ENCODE results near the gene ITGA3.

ITGA3 gene

DNA sequence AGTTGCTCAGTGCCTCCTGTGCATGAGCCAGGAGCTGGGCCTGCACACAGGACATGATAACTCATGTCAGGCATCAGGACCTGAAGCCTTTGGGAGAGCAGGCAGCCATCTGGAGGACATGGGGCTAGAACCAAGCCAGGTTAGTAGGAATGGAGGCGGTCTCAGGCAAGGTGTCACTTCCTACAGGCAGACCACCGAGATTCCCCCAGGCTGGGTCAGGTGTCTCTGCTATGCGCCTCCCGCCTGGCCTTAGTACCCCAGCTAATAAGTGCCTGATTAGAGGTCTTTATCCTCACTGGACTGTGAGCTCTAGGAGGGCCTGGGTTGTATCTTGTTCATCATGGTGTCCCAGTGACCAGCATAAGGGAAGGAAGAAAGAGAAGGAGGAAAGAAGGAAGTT is 58.5 kb downstream of the ITGA3 start:
- H2BK120ac ChIP-seq (ENCODE audit: low read depth, low read length), result no peak overlapping the region
- no peak overlapping the region for H3K4ac ChIP-seq (ENCODE audit: low read depth, low read length)
- no peak overlapping the region for H3K4me3 ChIP-seq (ENCODE audit: low read length)
- H3K4me1 ChIP-seq (ENCODE audit: control insufficient read depth, low read depth, low read length), result peaks cover 2% of the 10 kb centered on the region
- no peak overlapping the region for H3K56ac ChIP-seq (ENCODE audit: low read length)
- H3K27ac ChIP-seq (ENCODE audit: low read depth, low read length), result no peak overlapping the region
- H4K8ac ChIP-seq (ENCODE audit: low read depth, low read length), result no peak overlapping the region
- H3K9ac ChIP-seq (ENCODE audit: low read length), result no peak overlapping the region
- no peaks in the 10 kb centered on the region for H3K79me2 ChIP-seq (ENCODE audit: control insufficient read depth, insufficient read depth, low read length)
- H2BK5ac ChIP-seq (ENCODE audit: low read length), result no peak overlapping the region
- H3K23ac ChIP-seq (ENCODE audit: low read length), result no peak overlapping the region
- H3K27me3 ChIP-seq (ENCODE audit: insufficient read depth, low read length, poor library complexity), result no peaks in the 10 kb centered on the region
- WGBS (ENCODE audit: extremely low coverage, insufficient coverage, low lambda C conversion rate), result no CpG with 5 or more reads among the region's 4 CpGs
- no peak for DNase-seq
- H3K18ac ChIP-seq (ENCODE audit: low read length), result no peak overlapping the region
- H2BK15ac ChIP-seq (replicated peaks; ENCODE audit: low read depth), result no peak overlapping the region
- H3K4me2 ChIP-seq (ENCODE audit: low read length), result no peak overlapping the region
- H3K36me3 ChIP-seq (ENCODE audit: control insufficient read depth, insufficient read depth, low read length), result no peaks in the 10 kb centered on the region
- H2AK5ac ChIP-seq (ENCODE audit: low read length), result no peak overlapping the region
- no peak overlapping the region for H4K5ac ChIP-seq (ENCODE audit: low read length)
- H3K79me1 ChIP-seq (ENCODE audit: low read length), result no peaks in the 10 kb centered on the region

DNA sequence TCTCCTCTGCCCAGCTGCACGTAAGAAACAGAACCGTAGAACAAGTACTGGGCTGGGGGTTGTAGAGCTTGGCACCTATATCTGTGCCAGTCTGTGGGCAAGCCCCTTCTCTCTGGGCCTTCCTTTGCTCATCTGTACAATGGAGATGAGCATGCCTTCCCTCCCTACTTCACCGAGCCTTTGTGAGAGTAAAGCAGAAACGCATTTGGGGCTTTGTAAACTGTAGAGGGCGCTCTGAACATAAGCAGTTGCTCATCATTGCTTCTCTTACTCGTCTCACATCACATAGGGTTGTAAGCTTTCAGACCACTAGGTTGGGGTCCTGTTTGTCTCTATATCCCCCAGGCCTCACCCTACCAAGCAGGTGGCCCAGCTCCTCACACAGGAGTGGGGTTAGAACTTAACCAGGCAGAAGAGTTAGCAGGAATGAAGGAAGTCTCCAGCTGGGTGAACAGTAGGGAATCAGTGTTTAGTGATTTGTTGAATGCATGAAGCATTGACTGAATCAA is 59.0 kb downstream of the ITGA3 start:
- H2BK120ac ChIP-seq (ENCODE audit: low read depth, low read length), result no peak overlapping the region
- H3K4me1 ChIP-seq (ENCODE audit: control insufficient read depth, low read depth, low read length), result peaks cover 2% of the 10 kb centered on the region
- no peak overlapping the region for H2BK5ac ChIP-seq (ENCODE audit: low read length)
- H3K79me1 ChIP-seq (ENCODE audit: low read length), result no peaks in the 10 kb centered on the region
- no CpG with 5 or more reads among the region's 6 CpGs for WGBS (ENCODE audit: extremely low coverage, insufficient coverage, low lambda C conversion rate)
- no peak overlapping the region for H3K18ac ChIP-seq (ENCODE audit: low read length)
- H3K56ac ChIP-seq (ENCODE audit: low read length), result no peak overlapping the region
- H3K36me3 ChIP-seq (ENCODE audit: control insufficient read depth, insufficient read depth, low read length), result no peaks in the 10 kb centered on the region
- H4K5ac ChIP-seq (ENCODE audit: low read length), result no peak overlapping the region
- no peak overlapping the region for H3K27ac ChIP-seq (ENCODE audit: low read depth, low read length)
- no peaks in the 10 kb centered on the region for H3K79me2 ChIP-seq (ENCODE audit: control insufficient read depth, insufficient read depth, low read length)
- H2AK5ac ChIP-seq (ENCODE audit: low read length), result no peak overlapping the region
- H3K27me3 ChIP-seq (ENCODE audit: insufficient read depth, low read length, poor library complexity), result no peaks in the 10 kb centered on the region
- no peak overlapping the region for H2BK15ac ChIP-seq (replicated peaks; ENCODE audit: low read depth)
- no peak overlapping the region for H3K4me3 ChIP-seq (ENCODE audit: low read length)
- no peak overlapping the region for H4K8ac ChIP-seq (ENCODE audit: low read depth, low read length)
- no peak overlapping the region for H3K4ac ChIP-seq (ENCODE audit: low read depth, low read length)
- H3K4me2 ChIP-seq (ENCODE audit: low read length), result no peak overlapping the region
- no peak overlapping the region for H3K9ac ChIP-seq (ENCODE audit: low read length)
- DNase-seq, result peak; percentile 89
- H3K23ac ChIP-seq (ENCODE audit: low read length), result no peak overlapping the region

DNA sequence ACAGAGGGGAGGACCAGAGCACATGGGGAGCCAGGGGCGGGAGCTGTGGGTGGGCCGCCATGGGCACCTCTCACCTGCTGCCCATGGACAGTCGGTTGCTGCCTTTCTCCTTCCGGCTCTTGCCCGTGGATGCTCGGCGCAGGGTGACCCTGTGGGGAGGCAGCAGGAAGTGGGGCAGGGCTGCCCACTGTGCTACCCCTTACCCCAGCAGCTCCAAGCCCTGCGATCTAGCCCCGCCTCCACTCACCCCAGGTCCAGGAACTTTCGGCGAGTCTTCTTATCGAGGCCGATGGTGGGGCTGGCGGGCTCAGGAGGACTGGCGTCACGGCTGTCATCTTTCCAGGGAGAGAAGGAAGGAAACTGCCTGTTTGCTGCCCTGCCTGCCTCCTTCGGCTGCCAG is 59.8 kb downstream of the ITGA3 start:
- WGBS (ENCODE audit: extremely low coverage, insufficient coverage, low lambda C conversion rate), result no CpG with 5 or more reads among the region's 17 CpGs
- no peak for DNase-seq

DNA sequence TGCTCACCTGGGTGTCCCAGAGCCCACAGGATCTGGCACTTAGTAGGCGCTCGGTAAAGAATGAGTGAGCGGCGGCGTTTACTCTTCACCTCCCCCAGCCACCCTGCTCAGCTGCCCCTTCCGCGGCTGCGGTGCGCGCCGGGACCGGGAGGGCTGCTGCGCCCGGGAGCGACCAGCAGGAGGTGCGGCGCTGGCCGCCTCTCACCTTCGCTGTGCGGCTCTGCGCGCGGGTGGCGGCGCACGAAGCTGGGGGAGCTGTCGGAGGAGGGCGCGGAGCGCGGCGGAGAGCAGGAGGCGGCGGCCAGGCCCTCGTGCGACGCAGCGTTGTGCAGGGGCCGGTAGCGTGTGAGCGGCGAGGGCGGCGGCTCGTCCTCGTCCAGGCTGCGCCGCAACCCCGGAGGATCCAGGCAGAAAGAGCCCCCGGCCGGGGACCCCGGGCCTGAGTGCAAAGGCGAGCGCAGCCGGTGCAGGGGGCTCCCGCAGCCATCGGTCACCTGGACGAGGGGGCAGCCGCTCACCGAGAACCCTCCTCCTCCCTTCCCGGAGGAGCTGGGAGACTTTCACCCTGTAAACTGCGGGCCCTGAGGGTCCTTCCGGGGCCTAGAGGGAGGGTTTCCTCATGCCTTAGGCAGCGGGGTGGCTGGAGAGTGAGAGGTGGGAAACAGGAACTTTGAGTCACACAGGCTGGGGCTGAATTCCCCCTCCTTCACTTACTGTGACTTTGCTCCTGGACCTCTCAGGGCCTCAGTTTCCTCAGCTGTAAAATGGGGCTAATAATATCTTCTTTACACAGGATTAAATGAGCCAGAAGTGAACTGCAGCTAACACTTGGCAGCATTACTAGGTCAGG is 61.5 kb downstream of the ITGA3 start:
- H2BK120ac ChIP-seq (ENCODE audit: low read depth, low read length), result peak overlapping the region; percentile 32
- H3K4me2 ChIP-seq (ENCODE audit: low read length), result peak overlapping the region; percentile 36
- H3K4me3 ChIP-seq (ENCODE audit: low read length), result no peak overlapping the region
- no peak overlapping the region for H4K5ac ChIP-seq (ENCODE audit: low read length)
- H3K4me1 ChIP-seq (ENCODE audit: control insufficient read depth, low read depth, low read length), result no peaks in the 10 kb centered on the region
- H3K36me3 ChIP-seq (ENCODE audit: control insufficient read depth, insufficient read depth, low read length), result no peaks in the 10 kb centered on the region
- H2BK15ac ChIP-seq (replicated peaks; ENCODE audit: low read depth), result no peak overlapping the region
- H3K79me1 ChIP-seq (ENCODE audit: low read length), result no peaks in the 10 kb centered on the region
- no peak overlapping the region for H2AK5ac ChIP-seq (ENCODE audit: low read length)
- H3K27me3 ChIP-seq (ENCODE audit: insufficient read depth, low read length, poor library complexity), result no peaks in the 10 kb centered on the region
- H3K18ac ChIP-seq (ENCODE audit: low read length), result peak overlapping the region; percentile 81
- H2BK5ac ChIP-seq (ENCODE audit: low read length), result no peak overlapping the region
- no peaks in the 10 kb centered on the region for H3K79me2 ChIP-seq (ENCODE audit: control insufficient read depth, insufficient read depth, low read length)
- peak; percentile 88 for DNase-seq
- no peak overlapping the region for H3K23ac ChIP-seq (ENCODE audit: low read length)
- peak overlapping the region; percentile 64 for H3K9ac ChIP-seq (ENCODE audit: low read length)
- peak overlapping the region; percentile 90 for H3K56ac ChIP-seq (ENCODE audit: low read length)
- peak overlapping the region; percentile 22 for H3K4ac ChIP-seq (ENCODE audit: low read depth, low read length)
- WGBS (ENCODE audit: extremely low coverage, insufficient coverage, low lambda C conversion rate), result no CpG with 5 or more reads among the region's 64 CpGs
- H3K27ac ChIP-seq (ENCODE audit: low read depth, low read length), result peak overlapping the region; percentile 41
- no peak overlapping the region for H4K8ac ChIP-seq (ENCODE audit: low read depth, low read length)

More for the DNA sequence above, 59.8 kb downstream of the ITGA3 start:
- H3K9ac ChIP-seq (ENCODE audit: low read length), result no peak overlapping the region
- H3K4me1 ChIP-seq (ENCODE audit: control insufficient read depth, low read depth, low read length), result peaks cover 2% of the 10 kb centered on the region
- H3K27me3 ChIP-seq (ENCODE audit: insufficient read depth, low read length, poor library complexity), result no peaks in the 10 kb centered on the region
- H3K79me2 ChIP-seq (ENCODE audit: control insufficient read depth, insufficient read depth, low read length), result no peaks in the 10 kb centered on the region
- H3K4ac ChIP-seq (ENCODE audit: low read depth, low read length), result no peak overlapping the region
- H4K8ac ChIP-seq (ENCODE audit: low read depth, low read length), result no peak overlapping the region
- no peaks in the 10 kb centered on the region for H3K36me3 ChIP-seq (ENCODE audit: control insufficient read depth, insufficient read depth, low read length)
- H2BK5ac ChIP-seq (ENCODE audit: low read length), result no peak overlapping the region
- no peak overlapping the region for H2BK15ac ChIP-seq (replicated peaks; ENCODE audit: low read depth)
- H3K56ac ChIP-seq (ENCODE audit: low read length), result no peak overlapping the region
- no peak overlapping the region for H3K18ac ChIP-seq (ENCODE audit: low read length)
- H3K79me1 ChIP-seq (ENCODE audit: low read length), result no peaks in the 10 kb centered on the region
- no peak overlapping the region for H3K4me2 ChIP-seq (ENCODE audit: low read length)
- no peak overlapping the region for H2AK5ac ChIP-seq (ENCODE audit: low read length)
- H3K23ac ChIP-seq (ENCODE audit: low read length), result no peak overlapping the region
- H3K4me3 ChIP-seq (ENCODE audit: low read length), result no peak overlapping the region
- H2BK120ac ChIP-seq (ENCODE audit: low read depth, low read length), result no peak overlapping the region
- H4K5ac ChIP-seq (ENCODE audit: low read length), result no peak overlapping the region
- H3K27ac ChIP-seq (ENCODE audit: low read depth, low read length), result no peak overlapping the region

DNA sequence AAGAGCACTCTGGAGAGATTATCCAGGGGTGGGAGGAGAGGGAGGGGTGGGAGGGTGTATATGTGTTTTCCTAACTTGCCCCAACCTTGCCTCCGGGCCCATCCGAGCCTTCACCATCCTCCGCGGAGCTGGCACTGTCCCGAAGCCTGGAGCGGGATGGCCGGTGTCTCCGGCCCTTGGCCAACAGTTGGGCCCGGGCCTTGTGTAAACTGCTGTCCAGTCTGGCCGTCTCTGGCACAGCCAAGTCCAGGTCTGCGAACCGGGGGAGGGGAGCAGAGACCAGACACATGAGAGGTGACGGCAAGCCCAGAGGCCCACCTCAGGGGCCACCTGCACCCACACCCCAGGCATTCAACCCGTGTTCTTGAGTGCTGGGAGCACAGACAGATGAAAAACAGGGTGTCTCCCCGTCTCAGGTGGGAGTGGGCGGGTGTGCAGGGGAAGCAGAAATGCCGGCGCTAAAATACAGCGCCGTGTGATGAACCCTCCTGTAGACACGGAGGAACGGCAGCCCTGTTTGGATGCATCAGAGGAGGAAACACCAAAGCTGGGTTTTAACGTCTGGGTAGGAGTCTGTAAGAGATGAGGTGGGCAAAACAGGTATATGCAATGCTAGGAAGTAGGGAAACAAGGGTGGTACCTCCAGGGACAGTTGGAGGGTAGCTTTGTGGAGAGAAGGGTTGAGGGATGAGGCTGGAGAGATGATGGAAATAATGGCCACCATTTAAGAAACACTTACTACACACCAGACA is 62.3 kb downstream of the ITGA3 start:
- Histone ChIP-seq H3K4ac (ENCODE audit: low read depth, low read length) (no peak overlapping the region), H2BK5ac (ENCODE audit: low read length) (no peak overlapping the region), H3K27me3 (ENCODE audit: insufficient read depth, low read length, poor library complexity) (no peaks in the 10 kb centered on the region), H3K18ac (ENCODE audit: low read length) (no peak overlapping the region), H3K9ac (ENCODE audit: low read length) (no peak overlapping the region), H3K4me3 (ENCODE audit: low read length) (no peak overlapping the region), H2AK5ac (ENCODE audit: low read length) (no peak overlapping the region), H2BK120ac (ENCODE audit: low read depth, low read length) (no peak overlapping the region), H4K8ac (ENCODE audit: low read depth, low read length) (no peak overlapping the region), H3K4me1 (ENCODE audit: control insufficient read depth, low read depth, low read length) (peaks cover 5% of the 10 kb centered on the region), H3K56ac (ENCODE audit: low read length) (no peak overlapping the region), H3K23ac (ENCODE audit: low read length) (no peak overlapping the region), H3K4me2 (ENCODE audit: low read length) (no peak overlapping the region), H3K27ac (ENCODE audit: low read depth, low read length) (no peak overlapping the region), H3K79me1 (ENCODE audit: low read length) (no peaks in the 10 kb centered on the region), H3K36me3 (ENCODE audit: control insufficient read depth, insufficient read depth, low read length) (no peaks in the 10 kb centered on the region), H2BK15ac (replicated peaks; ENCODE audit: low read depth) (no peak overlapping the region), H4K5ac (ENCODE audit: low read length) (no peak overlapping the region), H3K79me2 (ENCODE audit: control insufficient read depth, insufficient read depth, low read length) (no peaks in the 10 kb centered on the region)
- no CpG with 5 or more reads among the region's 23 CpGs for WGBS (ENCODE audit: extremely low coverage, insufficient coverage, low lambda C conversion rate)
- no peak for DNase-seq

All from mesendoderm (in vitro differentiated cells).